Naive B cell (primary cell): ENCODE results near the gene SERPINA5. TPM values are rescaled to one million over a fixed set of nuclear protein-coding genes. Genes with fewer than 3 reads are reported as not detected.

Experiments used
- ATAC-seq, 2 donors: fragments of 150-1000 bp; cut with Tn5 transposase; 2 replicates each; pipeline ENCODE4 v1.10.0; 2021; ENCODE audit warnings: low read depth in 2 of 2, mild to moderate bottlenecking in 2 of 2, moderate library complexity in 2 of 2
- DNase-seq: peaks from one replicate; pipeline ENCODE4 v3.0.0; 2022
- H3K27ac Mint-ChIP-seq, 6 donors: one replicate each; pipeline ENCODE4 v1.8.0; 2020 to 2022; ENCODE audit warnings: mild to moderate bottlenecking in 6 of 6, mixed read lengths in 6 of 6, moderate library complexity in 5 of 6, inconsistent platforms in 2 of 6
- H3K27me3 Mint-ChIP-seq, 3 donors: one replicate each; pipeline ENCODE4 v1.8.0; 2021 to 2022; ENCODE audit warnings: mixed read lengths in 3 of 3, mild to moderate bottlenecking in 1 of 3
- H3K36me3 Mint-ChIP-seq, 2 donors: one replicate each; pipeline ENCODE4 v1.8.0; 2020 to 2022; ENCODE audit warnings: mixed read lengths in 2 of 2, inconsistent platforms in 1 of 2, mild to moderate bottlenecking in 1 of 2
- H3K4me1 Mint-ChIP-seq, 3 donors: one replicate each; pipeline ENCODE4 v1.8.0; 2020 to 2022; ENCODE audit warnings: mixed read lengths in 3 of 3, inconsistent platforms in 1 of 3, mild to moderate bottlenecking in 1 of 3, moderate library complexity in 1 of 3
- H3K4me3 Mint-ChIP-seq, 8 donors: one replicate each; pipeline ENCODE4 v1.8.0; 2020 to 2022; ENCODE audit warnings: mild to moderate bottlenecking in 8 of 8, mixed read lengths in 8 of 8, moderate library complexity in 8 of 8, inconsistent platforms in 2 of 8
- H3K9me3 Mint-ChIP-seq, 7 donors: one replicate each; pipeline ENCODE4 v1.8.0; 2020 to 2022; ENCODE audit warnings: mixed read lengths in 7 of 7, mild to moderate bottlenecking in 5 of 7, inconsistent platforms in 2 of 7, moderate library complexity in 1 of 7
- polyA plus RNA-seq, 6 donors: library from polyadenylated mRNA; unstranded; fragments of 300-500 nt; fragmentation: Illumina TruSeq; gene quantifications; one replicate each; pipeline ENCODE4 v1.2.3, GENCODE V29; 2021; ENCODE audit warnings: low read depth in 6 of 6

The SERPINA5 gene
- polyA plus RNA-seq, 6 donors from 2014 or later, result not detected

DNA sequence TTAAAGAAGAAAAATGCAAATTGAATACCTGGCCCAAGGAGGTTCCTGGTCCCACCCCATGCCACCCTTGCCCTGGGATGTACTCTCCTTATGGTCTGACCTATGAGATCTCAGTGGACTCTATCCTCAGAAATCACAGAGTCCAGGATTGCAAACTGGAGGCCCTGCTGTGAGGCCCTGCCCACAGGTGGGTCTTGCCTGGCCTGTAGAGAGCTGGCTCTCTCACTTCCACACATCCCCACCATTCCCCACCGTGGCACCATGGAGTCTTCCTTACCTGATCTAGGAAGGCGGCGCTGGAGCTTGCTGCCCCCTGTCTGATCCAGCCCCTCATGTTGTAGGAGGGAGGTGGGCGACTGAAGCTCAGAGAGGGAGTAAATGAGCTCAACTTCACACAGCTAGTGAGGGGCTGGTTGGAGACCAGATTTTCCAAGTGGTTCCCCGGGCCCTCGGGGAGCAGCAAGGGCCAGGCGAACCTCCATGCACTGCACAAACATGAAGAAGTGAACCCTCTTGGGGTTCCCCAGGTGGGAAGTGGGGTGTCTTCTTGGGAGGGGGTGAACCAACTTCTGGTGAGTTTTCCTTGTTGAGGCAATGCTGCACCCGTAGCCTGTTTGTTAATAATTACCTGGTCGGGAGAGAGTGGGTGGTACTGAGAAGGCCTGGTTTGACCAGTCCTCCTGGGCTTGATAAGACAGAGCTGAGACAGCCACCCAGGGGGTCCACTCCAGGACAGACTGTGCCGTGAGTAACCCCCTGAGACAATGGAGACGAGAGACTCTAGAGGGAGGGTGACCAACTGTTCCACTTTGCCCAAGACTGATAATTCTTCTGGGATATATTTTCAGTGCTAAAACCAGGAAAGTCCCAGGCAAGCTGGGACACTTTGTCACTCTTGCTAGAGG is 20.2 kb upstream of the SERPINA5 start, which contains the start of gene SERPINA4:
TSS of gene SERPINA4 (plus strand) at position 692 of the 905 bp plus-strand sequence. CDS start 2,041 bp downstream, outside the sequence.
- Mint-ChIP-seq H3K4me1 (no peaks in the 10 kb centered on the region), H3K9me3 (peaks cover 0 to 7% (median 4%) of the 10 kb centered on the region in 7 donors)

DNA sequence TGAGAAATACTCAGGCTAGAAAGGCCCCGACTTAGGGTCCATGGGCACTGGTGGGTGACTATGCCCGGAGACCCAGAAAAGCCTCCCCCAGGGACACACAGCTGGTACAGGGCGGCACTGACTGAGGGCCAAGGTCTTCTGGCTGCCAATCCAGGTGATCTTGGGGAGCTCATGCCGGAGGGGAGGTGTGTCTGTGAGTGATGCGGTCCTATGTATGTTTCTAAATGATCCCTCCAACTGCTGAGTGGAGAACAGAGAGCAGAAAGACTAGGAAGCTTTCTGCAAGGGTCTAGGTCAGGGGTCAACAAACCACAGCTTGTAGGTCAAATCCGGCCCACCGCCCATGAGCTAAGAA is 19.6 kb upstream of the SERPINA5 start:
- Mint-ChIP-seq H3K4me1 (no peaks in the 10 kb centered on the region), H3K27me3 (peaks cover 6 to 11% (median 8%) of the 10 kb centered on the region in 3 donors), H3K4me3 (no peak overlapping the region), H3K9me3 (peaks cover 4 to 10% (median 5%) of the 10 kb centered on the region in 7 donors), H3K27ac (no peak overlapping the region), H3K36me3 (no peaks in the 10 kb centered on the region)
- DNase-seq (no peak), ATAC-seq (no peak)

More for the DNA sequence above, 20.2 kb upstream of the SERPINA5 start, which contains the start of gene SERPINA4:
- ATAC-seq, result no peak
- DNase-seq, result no peak
- Mint-ChIP-seq H3K27ac (no peak within 1 kb of the TSS), H3K27me3 (peaks cover 1 to 11% (median 9%) of the 10 kb centered on the region in 3 donors), H3K4me3 (no peak within 1 kb of the TSS), H3K36me3 (peaks cover 0 to 1% of the 10 kb centered on the region in 2 donors)

GRCh38 chr14:94562022-94562421 is 19.2 kb upstream of the SERPINA5 start:
- DNase-seq, result no peak
- Mint-ChIP-seq H3K4me3 (no peak overlapping the region), H3K27ac (no peak overlapping the region), H3K9me3 (peaks cover 3 to 11% (median 5%) of the 10 kb centered on the region in 7 donors), H3K36me3 (no peaks in the 10 kb centered on the region), H3K4me1 (no peaks in the 10 kb centered on the region), H3K27me3 (peaks cover 6 to 11% (median 9%) of the 10 kb centered on the region in 3 donors)
- no peak for ATAC-seq

DNA sequence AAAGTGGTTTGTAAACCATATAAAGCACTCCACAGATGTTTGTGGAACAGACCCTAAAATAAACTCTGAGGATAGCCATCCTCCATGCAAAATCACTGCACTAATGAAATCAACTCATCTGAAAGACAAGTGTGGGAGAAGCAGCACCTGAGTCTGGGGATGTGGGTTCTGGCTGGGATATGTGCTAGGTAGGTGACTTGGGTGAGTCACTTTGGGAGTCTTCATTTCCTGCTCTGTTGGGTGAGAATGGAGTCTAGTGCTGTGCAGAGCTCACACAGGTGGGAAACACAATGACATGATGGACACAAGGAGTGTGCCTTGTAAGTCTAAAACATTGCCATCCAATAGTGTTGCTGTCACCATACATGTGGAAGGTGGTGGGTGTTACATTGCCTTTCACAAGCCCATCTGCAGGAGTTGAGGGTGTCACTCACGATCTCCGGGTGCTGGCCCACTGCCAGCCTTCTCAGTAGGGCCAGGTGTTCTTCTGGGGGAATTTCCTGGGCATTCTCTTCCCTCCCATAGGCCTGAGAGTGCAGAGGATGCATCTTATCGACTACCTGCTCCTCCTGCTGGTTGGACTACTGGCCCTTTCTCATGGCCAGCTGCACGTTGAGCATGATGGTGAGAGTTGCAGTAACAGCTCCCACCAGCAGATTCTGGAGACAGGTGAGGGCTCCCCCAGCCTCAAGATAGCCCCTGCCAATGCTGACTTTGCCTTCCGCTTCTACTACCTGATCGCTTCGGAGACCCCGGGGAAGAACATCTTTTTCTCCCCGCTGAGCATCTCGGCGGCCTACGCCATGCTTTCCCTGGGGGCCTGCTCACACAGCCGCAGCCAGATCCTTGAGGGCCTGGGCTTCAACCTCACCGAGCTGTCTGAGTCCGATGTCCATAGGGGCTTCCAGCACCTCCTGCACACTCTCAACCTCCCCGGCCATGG is 18.0 kb upstream of the SERPINA5 start:
- Mint-ChIP-seq H3K36me3 (no peaks in the 10 kb centered on the region), H3K27me3 (peaks cover 4 to 9% (median 6%) of the 10 kb centered on the region in 3 donors), H3K27ac (peak overlapping the region in 1 of 6 donors; percentile 33), H3K9me3 (peaks cover 0 to 7% (median 5%) of the 10 kb centered on the region in 7 donors), H3K4me1 (no peaks in the 10 kb centered on the region), H3K4me3 (no peak overlapping the region)
- ATAC-seq (no peak), DNase-seq (no peak)

- no peak for ATAC-seq
- Mint-ChIP-seq H3K27ac (no peak overlapping the region), H3K36me3 (no peaks in the 10 kb centered on the region), H3K4me1 (no peaks in the 10 kb centered on the region), H3K9me3 (peaks cover 0 to 7% (median 5%) of the 10 kb centered on the region in 7 donors), H3K27me3 (peaks cover 4 to 9% (median 6%) of the 10 kb centered on the region in 3 donors), H3K4me3 (no peak overlapping the region)
- DNase-seq, result no peak
Observed at GRCh38 chr14:94564381-94564780, 16.8 kb upstream of the SERPINA5 start.

GRCh38 chr14:94568186-94568585 is 13.0 kb upstream of the SERPINA5 start:
- DNase-seq (no peak), ATAC-seq (no peak)
- no peak overlapping the region for H3K27ac Mint-ChIP-seq
- no peaks in the 10 kb centered on the region for H3K36me3 Mint-ChIP-seq
- no peaks in the 10 kb centered on the region for H3K4me1 Mint-ChIP-seq
- H3K4me3 Mint-ChIP-seq, result no peak overlapping the region
- H3K9me3 Mint-ChIP-seq, result peaks cover 0 to 7% (median 4%) of the 10 kb centered on the region in 7 donors
- H3K27me3 Mint-ChIP-seq, result peaks cover 0 to 9% (median 6%) of the 10 kb centered on the region in 3 donors

GRCh38 chr14:94569381-94570001 is 11.7 kb upstream of the SERPINA5 start:
- peaks cover 0 to 9% (median 0%) of the 10 kb centered on the region in 3 donors for H3K27me3 Mint-ChIP-seq
- no peak for DNase-seq
- no peaks in the 10 kb centered on the region for H3K36me3 Mint-ChIP-seq
- H3K4me3 Mint-ChIP-seq, result no peak overlapping the region
- no peak overlapping the region for H3K27ac Mint-ChIP-seq
- ATAC-seq, result no peak
- no peaks in the 10 kb centered on the region for H3K4me1 Mint-ChIP-seq
- H3K9me3 Mint-ChIP-seq, result peaks cover 0 to 7% (median 3%) of the 10 kb centered on the region in 7 donors

DNA sequence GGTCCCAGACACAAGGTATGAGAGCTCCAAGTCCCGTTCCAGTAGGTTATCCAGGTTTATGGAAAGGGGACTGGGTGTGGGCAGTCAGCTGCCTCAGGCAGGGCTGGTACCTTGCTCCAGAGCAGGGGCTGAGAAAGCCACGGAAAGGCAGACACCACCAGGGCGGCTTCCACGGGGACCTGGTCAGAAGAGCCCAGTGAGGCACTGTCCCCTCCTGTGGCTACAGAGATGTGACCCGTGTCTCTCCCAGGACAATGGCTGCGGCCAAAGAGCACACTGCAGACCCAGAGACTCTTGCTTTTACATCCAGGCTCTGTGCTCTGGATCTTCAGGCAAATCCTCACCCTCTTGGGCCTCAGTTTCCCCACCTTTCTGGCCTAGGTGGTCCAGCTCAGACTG is 11.2 kb upstream of the SERPINA5 start:
- Mint-ChIP-seq H3K27ac (no peak overlapping the region), H3K4me1 (no peaks in the 10 kb centered on the region)
- ATAC-seq, result no peak

GRCh38 chr14:94570440-94570839 is 10.8 kb upstream of the SERPINA5 start:
- ATAC-seq (no peak), DNase-seq (no peak)
- H3K27ac Mint-ChIP-seq, result peak overlapping the region in 1 of 6 donors; percentile 60
- no peaks in the 10 kb centered on the region for H3K4me1 Mint-ChIP-seq
- peaks cover 0 to 9% (median 0%) of the 10 kb centered on the region in 3 donors for H3K27me3 Mint-ChIP-seq
- H3K9me3 Mint-ChIP-seq, result peaks cover 0 to 7% (median 3%) of the 10 kb centered on the region in 7 donors
- H3K4me3 Mint-ChIP-seq, result no peak overlapping the region
- H3K36me3 Mint-ChIP-seq, result no peaks in the 10 kb centered on the region

More for the DNA sequence above, 11.2 kb upstream of the SERPINA5 start:
- no peaks in the 10 kb centered on the region for H3K36me3 Mint-ChIP-seq
- no peak overlapping the region for H3K4me3 Mint-ChIP-seq
- no peak for DNase-seq
- H3K9me3 Mint-ChIP-seq, result peaks cover 0 to 7% (median 3%) of the 10 kb centered on the region in 7 donors
- peaks cover 0 to 9% (median 0%) of the 10 kb centered on the region in 3 donors for H3K27me3 Mint-ChIP-seq

- H3K27me3 Mint-ChIP-seq, result peaks cover 0 to 4% (median 0%) of the 10 kb centered on the region in 3 donors
- no peaks in the 10 kb centered on the region for H3K4me1 Mint-ChIP-seq
- ATAC-seq (no peak), DNase-seq (no peak)
- no peaks in the 10 kb centered on the region for H3K36me3 Mint-ChIP-seq
- no peak overlapping the region for H3K4me3 Mint-ChIP-seq
- peaks cover 0 to 4% (median 2%) of the 10 kb centered on the region in 7 donors for H3K9me3 Mint-ChIP-seq
- H3K27ac Mint-ChIP-seq, result no peak overlapping the region
Observed at GRCh38 chr14:94571395-94571794, 9.8 kb upstream of the SERPINA5 start.

- H3K9me3 Mint-ChIP-seq, result peaks cover 0 to 2% (median 0%) of the 10 kb centered on the region in 7 donors
- H3K36me3 Mint-ChIP-seq, result no peaks in the 10 kb centered on the region
Observed at GRCh38 chr14:94571950-94572349, 9.3 kb upstream of the SERPINA5 start.

DNA sequence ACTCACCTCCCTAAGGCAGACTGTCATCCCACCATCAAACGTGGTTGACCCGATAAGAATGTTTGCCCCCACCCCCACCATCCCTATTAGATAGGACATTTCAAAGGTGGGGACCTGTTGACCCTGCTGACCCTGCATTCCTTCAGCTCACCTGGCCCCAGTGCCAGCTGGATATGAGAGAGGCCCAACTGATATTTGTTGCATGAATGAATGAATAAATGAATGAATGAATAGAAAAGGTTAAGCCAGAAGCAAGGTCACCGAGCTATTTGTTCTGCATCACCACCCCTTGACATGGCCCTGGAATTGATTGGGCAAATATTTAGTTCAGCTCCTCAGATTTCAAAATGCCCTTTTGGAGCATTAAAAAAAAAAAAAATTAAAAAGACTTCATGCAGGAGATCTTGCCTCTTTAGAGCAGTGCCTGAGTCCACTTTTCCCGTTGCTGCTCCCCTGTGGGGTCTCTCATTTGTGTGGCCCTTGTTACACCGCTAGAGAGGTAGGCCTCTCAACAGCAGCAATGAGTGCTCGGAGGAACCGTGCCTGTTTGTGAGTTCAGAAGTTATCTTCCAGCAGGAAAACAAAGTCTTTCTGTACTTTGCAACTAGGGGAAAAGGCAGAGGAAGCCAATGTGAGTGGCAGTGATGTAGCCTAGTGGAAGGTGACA is 8.5 kb upstream of the SERPINA5 start:
- DNase-seq (no peak), ATAC-seq (no peak)
- no peak overlapping the region for H3K4me3 Mint-ChIP-seq
- H3K27me3 Mint-ChIP-seq, result no peaks in the 10 kb centered on the region
- no peaks in the 10 kb centered on the region for H3K36me3 Mint-ChIP-seq
- no peaks in the 10 kb centered on the region for H3K4me1 Mint-ChIP-seq
- H3K27ac Mint-ChIP-seq, result no peak overlapping the region
- H3K9me3 Mint-ChIP-seq, result peaks cover 0 to 1% (median 0%) of the 10 kb centered on the region in 7 donors

More at GRCh38 chr14:94571950-94572349, 9.3 kb upstream of the SERPINA5 start:
- ATAC-seq, result no peak
- H3K4me3 Mint-ChIP-seq, result no peak overlapping the region
- no peaks in the 10 kb centered on the region for H3K4me1 Mint-ChIP-seq
- no peak for DNase-seq
- H3K27ac Mint-ChIP-seq, result no peak overlapping the region
- no peaks in the 10 kb centered on the region for H3K27me3 Mint-ChIP-seq
